GM12878 (cell line): Measurements from ENCODE around the gene NRXN3. TPM values are rescaled to one million over a fixed set of nuclear protein-coding genes. Genes with fewer than 3 reads are reported as not detected.

Experiments used
- ATAC-seq: fragments of 200-7000 bp; cut with Tn5 transposase; 3 replicates; pipeline ENCODE4 v1.9.1; 2020; ENCODE audit warnings: mild to moderate bottlenecking, moderate library complexity
- BruUV-seq: library from RNA; stranded (reverse); fragments of 400-500 nt; replicated peaks from 2 replicates; lab custom pipeline; 2021; lab: Mats Ljungman, UMichigan
- CTCF ChIA-PET: fragments of 300-600 bp; sonication (Branson Sonifier 250); formaldehyde crosslinking; extraction: SDS; loops from one replicate; lab custom pipeline; 2021; ENCODE audit warnings: inconsistent platforms; lab: Yijun Ruan, JAX
- POLR2A ChIA-PET: fragments of 350-600 bp; formaldehyde crosslinking; extraction: SDS; loops from one replicate; lab custom pipeline; 2021; ENCODE audit warnings: inconsistent platforms; lab: Charles Lee
- RAD21 ChIA-PET: fragments of 300-600 bp; sonication (Branson Sonifier 250); formaldehyde crosslinking; loops from one replicate; lab custom pipeline; 2023; ENCODE audit warnings: antibody characterized with exemption; ENCODE audit not compliant: unreplicated experiment; lab: Charles Lee
- SMC1A ChIA-PET: fragments of 300-600 bp; sonication (Branson Sonifier 250); formaldehyde crosslinking; loops from one replicate; lab custom pipeline; 2023; ENCODE audit not compliant: unreplicated experiment, uncharacterized antibody; lab: Charles Lee
- DNase-seq: peaks from one replicate; pipeline ENCODE4 v3.0.0-alpha.2; 2011; ENCODE audit warnings: low read depth, low spot score
- FAIRE-seq: peaks from 3 replicates; lab custom pipeline; 2011; peaks lifted over from hg19 to GRCh38; lab: Jason Lieb, UNC
- H2AFZ ChIP-seq: 2 replicates; pipeline ENCODE4 v1.6.0; 2011; ENCODE audit warnings: low read depth, low read length, control low read depth; ENCODE audit not compliant: control insufficient read depth
- H3K27ac ChIP-seq: 2 replicates; pipeline ENCODE4 v1.5.1; 2011; ENCODE audit warnings: control low read depth; ENCODE audit not compliant: control insufficient read depth, insufficient read depth
- H3K27me3 ChIP-seq, 2 experiments: replicated peaks in 1 of 2; 2 replicates each; pipeline versions ENCODE4 v1.6.0 to v1.6.1; 2011; ENCODE audit warnings: low read length in 1 of 2; ENCODE audit not compliant: control insufficient read depth in 2 of 2, insufficient read depth in 2 of 2
- H3K36me3 ChIP-seq, 2 experiments: 2 replicates each; pipeline ENCODE4 v1.5.1; 2011; ENCODE audit warnings: low read length in 1 of 2; ENCODE audit not compliant: control insufficient read depth in 2 of 2, insufficient read depth in 2 of 2
- H3K4me1 ChIP-seq: 2 replicates; pipeline ENCODE4 v1.6.1; 2011; ENCODE audit warnings: mild to moderate bottlenecking, low read length, moderate library complexity, mixed read lengths; ENCODE audit not compliant: control insufficient read depth, insufficient read depth
- H3K4me2 ChIP-seq: 2 replicates; pipeline ENCODE4 v1.6.0; 2011; ENCODE audit warnings: control low read depth; ENCODE audit not compliant: control insufficient read depth, insufficient read depth
- H3K4me3 ChIP-seq: fragments of 200-600 bp; sonication (generic); 2 replicates; pipeline ENCODE4 v1.5.1; 2016
- H3K79me2 ChIP-seq: 2 replicates; pipeline ENCODE4 v1.6.0; 2011; ENCODE audit warnings: low read length; ENCODE audit not compliant: control insufficient read depth, insufficient read depth
- H3K9ac ChIP-seq: 2 replicates; pipeline ENCODE4 v1.8.0; 2011; ENCODE audit warnings: low read length, control low read depth, mixed read lengths; ENCODE audit not compliant: control insufficient read depth, insufficient read depth
- H3K9me3 ChIP-seq: replicated peaks from 3 replicates; pipeline ENCODE4 v1.5.1; 2011; ENCODE audit warnings: mild to moderate bottlenecking, low read length; ENCODE audit not compliant: control insufficient read depth, insufficient read depth
- H4K20me1 ChIP-seq: 2 replicates; pipeline ENCODE4 v1.6.0; 2011; ENCODE audit not compliant: control insufficient read depth, insufficient read depth
- EGR1 ChIP-seq, 2 experiments: IDR thresholded peaks; 1 replicate in 1 of 2; 2 replicates in 1 of 2; pipeline ENCODE4 v1.6.1; 2011 to 2012; ENCODE audit warnings: low read depth in 2 of 2, low read length in 2 of 2, borderline replicate concordance in 1 of 2, mild to moderate bottlenecking in 1 of 2, moderate library complexity in 1 of 2
- IKZF1 ChIP-seq: fragments of 450-650 bp; conservative IDR thresholded peaks from 2 replicates; pipeline ENCODE4 v1.6.1; 2017; ENCODE audit warnings: antibody characterized with exemption, mild to moderate bottlenecking
- MEF2B ChIP-seq: fragments of 450-650 bp; IDR thresholded peaks from 2 replicates; pipeline ENCODE4 v1.6.1; 2018; ENCODE audit warnings: mild to moderate bottlenecking, moderate library complexity; ENCODE audit not compliant: partially characterized antibody, poor library complexity, severe bottlenecking
- PML ChIP-seq: IDR thresholded peaks from 2 replicates; pipeline ENCODE4 v1.6.1; 2012; ENCODE audit warnings: low read length, inconsistent platforms
- SP1 ChIP-seq: IDR thresholded peaks from one replicate; pipeline ENCODE4 v1.6.1; 2011; ENCODE audit warnings: low read depth, low read length
- YY1 ChIP-seq: IDR thresholded peaks from 2 replicates; pipeline ENCODE4 v1.6.1; 2011; ENCODE audit warnings: low read depth, mild to moderate bottlenecking, low read length
- WGBS: methylation state at CpG from one replicate; pipeline ENCODE4 v1.1.6; 2016; ENCODE audit warnings: low lambda C conversion rate; ENCODE audit not compliant: insufficient replicate concordance, insufficient coverage; ENCODE audit errors: missing lambda C conversion rate; 5-methylcytosine and 5-hydroxymethylcytosine counted together
- in situ Hi-C: fragments of 300-500 bp; cut with MboI; formaldehyde crosslinking; loops from 9 replicates; pipeline ENCODE4 v1.14.3; 2018; ENCODE audit warnings: mixed read lengths
- intact Hi-C: fragments of 100-400 bp; cut with micrococcal nuclease; formaldehyde crosslinking; loops from one replicate; pipeline ENCODE4 v1.14.2; 2022; ENCODE audit not compliant: unreplicated experiment
- polyA plus RNA-seq, 11 experiments: library from polyadenylated mRNA; depleted of rRNA in 4 of 11; unstranded in 6 of 11; stranded (reverse) in 5 of 11; fragments of >200 nt; fragmentation: Nextera tagmentation in 4 of 11; fragmentation: Illumina TruSeq in 1 of 11; extraction: Ambion mirVana in 4 of 11; extraction: Trizol in 1 of 11; gene quantifications; 1 replicate in 1 of 11; 2 replicates in 10 of 11; pipeline versions ENCODE4 v1.2.1 to v1.2.3, GENCODE V29; 2011 to 2016; ENCODE audit warnings: inconsistent platforms in 2 of 11, missing spikeins in 2 of 11, low read depth in 1 of 11
- total RNA-seq, 4 experiments: library from RNA; depleted of rRNA in 3 of 4; stranded (reverse); fragments of >200 nt in 3 of 4; fragmentation: Illumina TruSeq in 1 of 4; extraction: Trizol in 1 of 4; gene quantifications; 2 replicates each; pipeline versions ENCODE4 v1.2.1 to v1.2.3, GENCODE V29; 2013 to 2021
- TF ChIP-seq, protein P1 (sequence below): fragments of 450-650 bp; IDR thresholded peaks from 2 replicates; pipeline ENCODE4 v1.6.1; 2016; ENCODE audit warnings: mild to moderate bottlenecking

Gene NRXN3
- total and polyA plus RNA-seq, 10 of the 15 experiments (the other 5 are each of a cell fraction or from before 2014, with no cell fraction given) = 0.52 to 3.3 (median 1.4) TPM

DNA sequence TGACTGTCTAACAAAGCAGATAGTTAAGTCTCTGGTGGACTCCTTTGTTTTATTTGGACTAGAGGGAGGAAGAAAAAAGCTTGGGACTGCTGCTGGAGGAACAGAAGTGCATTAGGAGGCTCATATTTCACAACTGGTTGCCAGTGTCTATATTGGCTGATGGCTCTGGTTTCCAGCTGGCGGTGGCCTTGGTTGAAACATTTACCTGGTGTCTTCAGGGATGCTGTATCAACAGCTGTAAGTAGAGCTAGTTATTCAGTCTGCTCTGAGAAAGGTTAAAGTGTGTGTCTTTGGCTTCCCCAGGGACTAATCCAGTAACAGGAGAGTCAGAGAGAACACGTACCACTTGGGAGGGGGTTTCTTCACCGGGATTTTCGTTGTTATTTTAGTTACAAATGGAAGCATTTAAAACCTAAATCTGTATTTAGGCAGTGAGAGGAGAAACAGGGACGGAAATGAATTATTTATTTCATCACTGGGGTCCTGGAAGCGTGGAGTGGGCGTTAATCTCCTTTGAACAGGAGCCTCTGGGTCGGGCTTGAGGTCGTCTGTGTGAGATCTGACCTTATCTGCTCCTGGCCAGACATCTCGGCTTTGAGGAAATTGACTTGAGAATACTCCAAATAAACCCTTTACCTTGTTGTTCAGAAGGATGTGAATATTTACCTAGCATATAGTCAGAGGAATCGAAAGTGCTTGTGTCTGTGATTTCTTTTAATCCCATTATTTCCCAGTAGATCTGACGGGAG is 149.9 kb downstream of the NRXN3 start:
- Histone ChIP-seq H3K4me2 (no peak overlapping the region), H2AFZ (no peak overlapping the region), H3K4me1 (no peaks in the 10 kb centered on the region), H3K79me2 (no peaks in the 10 kb centered on the region), H4K20me1 (no peaks in the 10 kb centered on the region), H3K36me3 (no peaks in the 10 kb centered on the region), H3K27me3 (peaks cover 0 to 2% of the 10 kb centered on the region in 2 experiments; a peak in 2 of 4 replicates), H3K4me3 (no peak overlapping the region), H3K9ac (no peak overlapping the region), H3K27ac (no peak overlapping the region), H3K9me3 (no peaks in the 10 kb centered on the region)
- DNase-seq (no peak), FAIRE-seq (no peak), ATAC-seq (no peak)
- TF ChIP-seq IKZF1 (no peak), MEF2B (no peak), YY1 (no peak), SP1 (no peak), EGR1 (IDR thresholded peaks at IDR 0.05; ENCODE audit: borderline replicate concordance in 1 of 2, low read depth in 2 of 2, low read length in 2 of 2) (no peak), PML (no peak)
- TF ChIP-seq, protein P1, sequence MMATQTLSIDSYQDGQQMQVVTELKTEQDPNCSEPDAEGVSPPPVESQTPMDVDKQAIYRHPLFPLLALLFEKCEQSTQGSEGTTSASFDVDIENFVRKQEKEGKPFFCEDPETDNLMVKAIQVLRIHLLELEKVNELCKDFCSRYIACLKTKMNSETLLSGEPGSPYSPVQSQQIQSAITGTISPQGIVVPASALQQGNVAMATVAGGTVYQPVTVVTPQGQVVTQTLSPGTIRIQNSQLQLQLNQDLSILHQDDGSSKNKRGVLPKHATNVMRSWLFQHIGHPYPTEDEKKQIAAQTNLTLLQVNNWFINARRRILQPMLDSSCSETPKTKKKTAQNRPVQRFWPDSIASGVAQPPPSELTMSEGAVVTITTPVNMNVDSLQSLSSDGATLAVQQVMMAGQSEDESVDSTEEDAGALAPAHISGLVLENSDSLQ = no peak
- ChIA-PET SMC1A (no interaction called here), CTCF (no interaction called here), POLR2A (no interaction called here), RAD21 (no interaction called here)
- in situ Hi-C loops = no loop called here
- BruUV-seq = no TSS peak
- 4% methylated on average over 12 of the region's 12 CpGs for WGBS
- intact Hi-C loops = no loop called here
